Gastrocnemius medialis (tissue), 4 donors: Measurements from ENCODE around the gene MACROD2. TPM values are rescaled to one million over a fixed set of nuclear protein-coding genes. Genes with fewer than 3 reads are reported as not detected.
"Not testable (repeated sequence)": the region's sequence is repeated elsewhere in the genome, so short reads cannot be mapped to it uniquely, and the experiment has no call there.

Experiments
- ATAC-seq, 2 donors: fragments of 150-250 bp; one replicate each; pipeline ENCODE4 v1.9.1; 2016
- DNase-seq, 2 donors: peaks; one replicate each; pipeline ENCODE4 v3.0.0-alpha.2; 2019
- H3K27ac ChIP-seq, 4 donors: fragments of 200-600 bp; sonication (generic); 1 replicate in 1 of 4; 2 replicates in 3 of 4; pipeline ENCODE4 v1.5.1; 2016 to 2018; ENCODE audit warnings: mild to moderate bottlenecking in 2 of 4, moderate library complexity in 1 of 4
- H3K27me3 ChIP-seq, 3 donors: fragments of 200-600 bp; sonication (generic) in 2 of 3; 1 replicate in 1 of 3; 2 replicates in 2 of 3; pipeline versions ENCODE4 v1.5.1 to v1.6.0; 2016 to 2019; ENCODE audit warnings: mild to moderate bottlenecking in 1 of 3, moderate library complexity in 1 of 3
- H3K36me3 ChIP-seq, 2 donors: fragments of 200-600 bp; sonication (generic) in 1 of 2; one replicate each; pipeline ENCODE4 v1.5.1; 2017 to 2018
- H3K4me1 ChIP-seq, 2 donors: fragments of 200-600 bp; sonication (generic) in 1 of 2; one replicate each; pipeline ENCODE4 v1.5.1; 2016 to 2017; ENCODE audit warnings: mild to moderate bottlenecking in 2 of 2
- H3K4me3 ChIP-seq, 4 donors: fragments of 200-600 bp; sonication (generic) in 3 of 4; 1 replicate in 1 of 4; 2 replicates in 3 of 4; pipeline ENCODE4 v1.5.1; 2016 to 2019; ENCODE audit warnings: mild to moderate bottlenecking in 2 of 4
- H3K9me3 ChIP-seq, 3 donors: fragments of 200-600 bp; sonication (generic) in 2 of 3; 1 replicate in 1 of 3; 2 replicates in 2 of 3; pipeline ENCODE4 v1.5.1; 2016 to 2019
- POLR2A ChIP-seq, 2 donors: fragments of 450-650 bp; IDR thresholded peaks; one replicate each; pipeline ENCODE4 v1.6.1; 2017; ENCODE audit warnings: antibody characterized with exemption in 2 of 2, mild to moderate bottlenecking in 2 of 2, moderate library complexity in 2 of 2
- in situ Hi-C, 4 donors: fragments of 200-750 bp; cut with MboI; loops; one replicate each; pipeline versions ENCODE4 v1.15.0 to v1.8.0; 2017; ENCODE audit warnings: low sequenced_read_pairs in 4 of 4
- intact Hi-C: fragments of 100-400 bp; cut with DNase I; formaldehyde crosslinking; loops from one replicate; pipeline ENCODE4 v1.15.1; 2023; ENCODE audit warnings: low total_unique reads
- total RNA-seq, 4 donors: library from RNA; depleted of rRNA; stranded (reverse); fragments of >200 nt; gene quantifications; one replicate each; pipeline versions ENCODE4 v1.1.0 to v1.2.3, GENCODE V29; 2016
- TF ChIP-seq, protein P1 (sequence below), 5 experiments: fragments of 450-650 bp in 3 of 5; fragments of 200-600 bp in 2 of 5; sonication (generic) in 2 of 5; IDR thresholded peaks in 4 of 5; conservative IDR thresholded peaks in 1 of 5; 1 replicate in 4 of 5; 2 replicates in 1 of 5; pipeline ENCODE4 v1.5.1; 2016 to 2019; ENCODE audit warnings: antibody characterized with exemption in 5 of 5, mild to moderate bottlenecking in 3 of 5, moderate library complexity in 3 of 5

MACROD2 gene
- total RNA-seq, 4 donors from 2014 or later: 1.8 to 10.2 (median 3.6) TPM

DNA sequence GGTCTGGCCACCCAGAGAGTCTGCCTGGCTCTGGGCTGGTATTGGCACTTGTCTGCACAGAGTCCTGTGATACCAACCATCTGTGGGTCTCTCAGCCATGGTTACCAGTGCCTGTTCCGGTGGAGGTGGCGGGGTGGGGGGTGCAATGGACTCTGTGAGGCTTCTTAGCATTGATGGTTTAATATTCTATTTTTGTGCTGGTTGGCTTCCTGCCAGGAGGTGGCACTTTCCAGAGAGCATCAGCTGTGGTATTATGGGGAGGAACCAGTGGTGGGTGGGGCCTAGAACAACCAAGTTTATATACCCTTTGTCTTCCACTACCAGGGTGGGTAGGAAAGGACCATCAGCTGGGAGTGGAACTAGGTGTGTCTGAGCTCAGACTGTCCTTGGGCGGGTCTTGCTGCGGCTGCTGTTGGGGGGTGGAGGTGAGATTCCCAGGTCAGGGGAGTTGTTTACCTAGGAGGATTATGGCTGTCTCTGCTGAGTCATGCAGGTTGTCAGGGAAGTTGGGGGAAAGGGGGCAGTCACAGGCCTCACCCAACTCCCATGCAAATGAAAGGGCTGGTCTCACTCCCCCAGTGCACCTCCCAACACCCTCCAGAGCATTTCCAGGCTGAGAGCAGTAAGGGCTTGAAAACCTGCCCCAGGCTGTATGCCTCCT is 224.6 kb downstream of the MACROD2 start:
- in situ Hi-C loops: no loop called here
- peaks cover 2 to 3% of the 10 kb centered on the region in 2 donors for H3K4me1 ChIP-seq
- no peak for TF ChIP-seq POLR2A (IDR thresholded peaks at IDR 0.05)
- TF ChIP-seq, protein P1, sequence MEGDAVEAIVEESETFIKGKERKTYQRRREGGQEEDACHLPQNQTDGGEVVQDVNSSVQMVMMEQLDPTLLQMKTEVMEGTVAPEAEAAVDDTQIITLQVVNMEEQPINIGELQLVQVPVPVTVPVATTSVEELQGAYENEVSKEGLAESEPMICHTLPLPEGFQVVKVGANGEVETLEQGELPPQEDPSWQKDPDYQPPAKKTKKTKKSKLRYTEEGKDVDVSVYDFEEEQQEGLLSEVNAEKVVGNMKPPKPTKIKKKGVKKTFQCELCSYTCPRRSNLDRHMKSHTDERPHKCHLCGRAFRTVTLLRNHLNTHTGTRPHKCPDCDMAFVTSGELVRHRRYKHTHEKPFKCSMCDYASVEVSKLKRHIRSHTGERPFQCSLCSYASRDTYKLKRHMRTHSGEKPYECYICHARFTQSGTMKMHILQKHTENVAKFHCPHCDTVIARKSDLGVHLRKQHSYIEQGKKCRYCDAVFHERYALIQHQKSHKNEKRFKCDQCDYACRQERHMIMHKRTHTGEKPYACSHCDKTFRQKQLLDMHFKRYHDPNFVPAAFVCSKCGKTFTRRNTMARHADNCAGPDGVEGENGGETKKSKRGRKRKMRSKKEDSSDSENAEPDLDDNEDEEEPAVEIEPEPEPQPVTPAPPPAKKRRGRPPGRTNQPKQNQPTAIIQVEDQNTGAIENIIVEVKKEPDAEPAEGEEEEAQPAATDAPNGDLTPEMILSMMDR (IDR thresholded peaks at IDR 0.05 in 4 of 5, conservative IDR thresholded peaks at IDR 0.05 in 1 of 5): no peak
- no peak overlapping the region for H3K4me3 ChIP-seq
- DNase-seq (no peak), ATAC-seq (no peak)
- H3K27me3 ChIP-seq: no peaks in the 10 kb centered on the region
- H3K36me3 ChIP-seq: no peaks in the 10 kb centered on the region
- H3K27ac ChIP-seq: no peak overlapping the region
- intact Hi-C loops: no loop called here
- H3K9me3 ChIP-seq: no peaks in the 10 kb centered on the region

DNA sequence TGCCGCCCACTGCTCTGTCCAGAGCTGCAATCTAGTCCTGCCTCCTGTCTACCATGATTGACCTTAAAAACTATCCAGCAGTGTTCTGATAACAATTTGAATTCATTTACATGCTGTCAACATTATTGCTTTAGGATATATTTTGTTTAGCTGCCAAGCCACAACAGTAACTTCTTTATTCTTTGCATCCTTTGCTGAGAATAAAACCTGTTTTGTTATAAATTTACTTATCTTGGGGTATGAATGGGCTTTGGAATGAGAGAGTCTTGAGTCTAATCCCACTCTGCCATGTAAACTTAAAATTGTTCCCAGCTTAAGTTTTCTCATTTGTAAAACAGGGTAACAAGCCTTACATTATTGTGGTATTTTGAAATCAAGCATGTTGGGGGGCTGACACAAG is 225.7 kb downstream of the MACROD2 start:
- Histone ChIP-seq H3K27me3 (no peaks in the 10 kb centered on the region), H3K4me3 (no peak overlapping the region), H3K27ac (no peak overlapping the region), H3K4me1 (peaks cover 4 to 12% of the 10 kb centered on the region in 2 donors), H3K9me3 (no peaks in the 10 kb centered on the region), H3K36me3 (no peaks in the 10 kb centered on the region)
- in situ Hi-C loops (no loop called here), intact Hi-C loops (no loop called here)
- ATAC-seq (no peak), DNase-seq (no peak)
- no peak for TF ChIP-seq POLR2A (IDR thresholded peaks at IDR 0.05)
- TF ChIP-seq, protein P1 (IDR thresholded peaks at IDR 0.05 in 4 of 5, conservative IDR thresholded peaks at IDR 0.05 in 1 of 5): no peak

DNA sequence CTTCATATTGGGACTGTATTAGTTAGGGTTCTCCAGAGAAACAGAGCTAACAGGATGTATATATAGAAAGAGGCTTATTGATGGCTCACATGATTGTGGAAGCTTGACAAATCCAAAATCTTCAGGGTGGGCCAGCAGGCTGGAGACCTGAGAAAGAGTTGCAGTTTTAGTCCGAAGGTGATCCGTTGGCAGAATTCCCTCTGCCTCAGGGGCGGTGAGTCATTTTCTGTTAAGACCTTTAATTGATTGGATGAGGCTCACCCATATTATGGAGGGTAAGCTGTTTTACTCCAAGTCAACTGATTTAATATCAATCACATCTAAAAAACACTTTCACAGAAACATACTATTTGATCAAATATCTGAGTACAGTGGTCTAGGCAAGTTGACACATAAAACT is 228.5 kb downstream of the MACROD2 start:
- H3K4me3 ChIP-seq: no peak overlapping the region
- intact Hi-C loops: no loop called here
- H3K27me3 ChIP-seq: no peaks in the 10 kb centered on the region
- H3K36me3 ChIP-seq: no peaks in the 10 kb centered on the region
- no peak for TF ChIP-seq POLR2A (IDR thresholded peaks at IDR 0.05)
- TF ChIP-seq, protein P1 (IDR thresholded peaks at IDR 0.05 in 4 of 5, conservative IDR thresholded peaks at IDR 0.05 in 1 of 5): no peak
- no peaks in the 10 kb centered on the region for H3K9me3 ChIP-seq
- ATAC-seq (no peak), DNase-seq (no peak)
- H3K27ac ChIP-seq: no peak overlapping the region
- peaks cover 4 to 12% of the 10 kb centered on the region in 2 donors for H3K4me1 ChIP-seq
- in situ Hi-C loops: no loop called here

DNA sequence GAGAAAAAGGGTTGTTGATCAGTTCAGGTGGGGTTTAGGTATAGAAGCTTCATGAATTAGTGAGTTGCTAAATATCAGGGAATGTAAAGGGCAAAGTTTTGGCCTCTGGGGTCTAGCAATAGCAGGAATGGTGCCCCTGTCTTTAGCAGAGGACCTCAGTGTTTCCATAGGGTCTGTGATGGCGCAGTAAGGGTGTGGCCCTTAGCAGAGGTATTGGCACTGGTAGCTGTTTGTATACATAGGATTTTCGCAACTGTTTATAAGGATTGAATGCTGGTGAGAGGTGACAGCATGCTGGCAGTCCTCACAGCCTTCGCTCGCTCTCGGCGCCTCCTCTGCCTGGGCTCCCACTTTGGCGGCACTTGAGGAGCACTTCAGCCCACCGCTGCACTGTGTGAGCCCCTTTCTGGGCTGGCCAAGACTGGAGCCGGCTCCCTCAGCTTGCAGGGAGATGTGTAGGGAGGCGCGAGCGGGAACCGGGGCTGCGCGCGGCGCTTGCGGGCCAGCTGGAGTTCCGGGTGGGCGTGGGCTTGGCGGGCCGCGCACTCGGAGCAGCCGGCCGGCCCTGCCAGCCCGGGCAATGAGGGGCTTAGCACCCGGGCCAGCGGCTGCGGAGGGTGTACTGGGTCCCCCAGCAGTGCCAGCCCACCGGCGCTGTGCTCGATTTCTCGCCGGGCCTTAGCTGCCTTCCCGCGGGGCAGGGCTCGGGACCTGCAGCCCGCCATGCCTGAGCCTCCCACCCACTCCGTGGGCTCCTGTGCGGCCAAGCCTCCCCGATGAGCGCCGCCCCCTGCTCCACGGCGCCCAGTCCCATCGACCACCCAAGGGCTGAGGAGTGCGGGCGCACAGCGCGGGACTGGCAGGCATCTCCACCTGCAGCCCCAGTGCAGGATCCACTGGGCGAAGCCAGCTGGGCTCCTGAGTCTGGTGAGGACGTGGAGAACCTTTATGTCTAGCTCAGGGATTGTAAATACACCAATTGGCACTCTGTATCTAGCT is 231.0 kb downstream of the MACROD2 start:
- in situ Hi-C loops, DNase-seq, ATAC-seq, H3K36me3 ChIP-seq, H3K9me3 ChIP-seq, H3K27ac ChIP-seq, H3K27me3 ChIP-seq, intact Hi-C loops: not testable (repeated sequence)
- Histone ChIP-seq H3K4me3 (peak overlapping the region; percentile 34 to 44 (median 38)), H3K4me1 (peaks cover 4 to 12% of the 10 kb centered on the region in 2 donors)

DNA sequence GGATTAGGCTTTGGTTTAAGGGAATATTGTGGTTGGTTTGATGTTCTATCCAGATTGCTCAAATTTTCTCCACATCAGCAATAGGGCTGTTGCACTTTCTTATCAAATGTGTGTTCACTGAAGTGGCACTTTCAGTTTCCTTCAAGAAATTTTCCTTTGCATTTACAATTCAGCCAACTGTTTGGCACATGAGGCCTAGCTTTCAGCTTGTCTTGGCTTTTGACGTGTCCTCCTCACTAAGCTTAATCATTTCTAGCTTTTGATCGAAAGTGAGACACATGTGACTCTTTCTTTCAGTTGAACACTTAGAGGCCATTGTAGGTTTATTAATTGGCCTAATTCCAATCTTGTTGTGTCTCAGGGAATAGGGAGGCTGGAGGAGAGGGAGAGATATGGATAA is 237.3 kb downstream of the MACROD2 start:
- no peak for ATAC-seq
- no peak for TF ChIP-seq POLR2A (IDR thresholded peaks at IDR 0.05)
- TF ChIP-seq, protein P1 (IDR thresholded peaks at IDR 0.05 in 4 of 5, conservative IDR thresholded peaks at IDR 0.05 in 1 of 5): no peak
- DNase-seq: no peak
- no peak overlapping the region for H3K4me3 ChIP-seq
- H3K4me1 ChIP-seq: peaks cover 4 to 12% of the 10 kb centered on the region in 2 donors
- intact Hi-C loops: no loop called here
- in situ Hi-C loops: no loop called here
- H3K27me3 ChIP-seq: no peaks in the 10 kb centered on the region
- no peaks in the 10 kb centered on the region for H3K36me3 ChIP-seq
- no peak overlapping the region for H3K27ac ChIP-seq
- H3K9me3 ChIP-seq: no peaks in the 10 kb centered on the region
